ENCODE results near the gene WDR44.

The WDR44 gene

DNA sequence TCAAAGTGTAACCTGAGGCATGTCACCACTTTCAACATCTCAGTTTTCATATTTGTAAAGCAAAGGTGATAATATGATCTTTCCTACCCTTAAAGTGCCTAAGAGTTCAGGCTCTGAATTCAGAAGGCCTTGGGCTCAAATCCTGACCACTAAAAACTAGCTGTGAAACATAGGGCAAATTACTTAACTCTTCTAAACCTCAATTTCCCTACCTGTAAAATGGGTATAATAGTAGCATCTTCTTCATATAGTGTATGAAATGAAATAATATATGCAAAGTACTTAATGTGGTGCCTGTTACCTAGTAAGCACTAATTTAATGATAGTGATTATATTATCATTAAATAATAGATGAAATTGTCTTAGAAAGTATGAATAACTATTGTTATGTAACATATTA lies 7.0 kb upstream of the WDR44 start:
- Histone ChIP-seq H3K4me3 (no peak overlapping the region), H3K27ac (no peak overlapping the region)
- no peak for DNase-seq (ENCODE audit: low spot score)
- no peak for TF ChIP-seq CTCF (IDR thresholded peaks at IDR 0.05)

GRCh38 chrX:118345045-118345463 lies 852 bp upstream of the WDR44 start:
- peak overlapping the region; percentile 80 to 91 for H3K27ac ChIP-seq
- DNase-seq (ENCODE audit: low spot score): no peak
- TF ChIP-seq CTCF (IDR thresholded peaks at IDR 0.05): no peak
- H3K4me3 ChIP-seq: peak overlapping the region; percentile 76

GRCh38 chrX:118346258-118347094 lies 570 bp downstream of the WDR44 start:
- DNase-seq (ENCODE audit: low spot score): no peak
- peak overlapping the region; percentile 76 for H3K4me3 ChIP-seq
- TF ChIP-seq CTCF (IDR thresholded peaks at IDR 0.05): no peak
- peak overlapping the region; percentile 91 for H3K27ac ChIP-seq

DNA sequence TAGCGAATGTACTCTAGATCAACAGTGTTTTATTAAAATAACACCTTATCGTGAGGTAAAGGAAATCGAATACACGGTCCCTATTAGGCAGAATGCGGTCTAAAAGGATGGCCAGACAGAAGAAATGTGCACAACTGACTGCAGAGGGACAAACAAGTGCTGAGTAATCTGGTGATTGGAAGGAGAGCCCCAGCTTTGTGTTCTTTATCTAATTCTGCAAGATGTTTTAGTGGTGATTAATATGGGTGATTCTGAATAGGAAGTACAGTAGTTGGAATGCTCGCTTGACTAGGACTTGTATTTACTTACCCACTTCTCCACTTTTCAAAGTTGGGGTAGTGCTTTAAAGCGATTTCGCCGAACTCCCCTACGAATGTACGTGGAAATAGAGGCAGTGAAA lies 1.2 kb downstream of the WDR44 start:
- no peak for DNase-seq (ENCODE audit: low spot score)
- peak overlapping the region; percentile 91 for H3K27ac ChIP-seq

GRCh38 chrX:118347736-118348135 lies 1.8 kb downstream of the WDR44 start:
- peak overlapping the region; percentile 76 for H3K4me3 ChIP-seq
- TF ChIP-seq CTCF (IDR thresholded peaks at IDR 0.05): no peak
- H3K27ac ChIP-seq: no peak overlapping the region
- no peak for DNase-seq (ENCODE audit: low spot score)

More for the DNA sequence above, 1.2 kb downstream of the WDR44 start:
- peak overlapping the region; percentile 76 for H3K4me3 ChIP-seq
- TF ChIP-seq CTCF (IDR thresholded peaks at IDR 0.05): no peak

DNA sequence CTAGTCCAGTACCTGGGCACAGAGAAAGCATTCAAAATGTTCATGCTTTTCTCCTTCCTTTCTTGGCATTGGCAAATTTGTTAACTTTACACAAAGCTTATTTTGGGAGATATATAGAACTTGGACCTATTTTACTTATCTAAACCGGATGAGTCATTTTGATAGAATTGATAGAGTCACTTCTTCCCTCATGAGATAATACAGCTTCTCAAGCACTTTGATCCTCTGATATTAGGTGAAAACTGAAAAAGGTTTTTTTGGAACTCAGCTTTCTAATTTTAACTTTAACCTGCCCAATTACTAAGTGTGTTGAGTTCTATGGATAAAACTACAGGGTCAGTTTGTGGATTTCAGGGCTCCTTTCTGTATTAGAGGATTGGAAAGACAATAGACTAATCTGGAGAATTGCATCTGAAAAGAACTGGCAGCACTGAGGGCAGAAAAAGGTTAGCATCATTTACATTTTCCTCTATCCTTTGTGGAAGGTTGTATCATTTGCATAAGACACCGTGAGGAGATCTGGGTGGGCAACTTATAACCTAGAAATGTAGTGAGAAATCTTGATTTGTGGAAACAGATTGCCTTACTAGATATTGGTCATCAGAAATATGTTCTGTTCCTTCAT lies 2.4 kb downstream of the WDR44 start:
- H3K27ac ChIP-seq: no peak overlapping the region
- no peak for TF ChIP-seq CTCF (IDR thresholded peaks at IDR 0.05)
- H3K4me3 ChIP-seq: peak overlapping the region; percentile 76
- no peak for DNase-seq (ENCODE audit: low spot score)

GRCh38 chrX:118349188-118349587 lies 3.3 kb downstream of the WDR44 start:
- H3K4me3 ChIP-seq: no peak overlapping the region
- no peak for TF ChIP-seq CTCF (IDR thresholded peaks at IDR 0.05)
- H3K27ac ChIP-seq: no peak overlapping the region
- no peak for DNase-seq (ENCODE audit: low spot score)
